ENCODE measurements around the gene SCAMP3.

- TF ChIP-seq CTCF (IDR thresholded peaks at IDR 0.05 in 2 of 3, conservative IDR thresholded peaks at IDR 0.05 in 1 of 3; ENCODE audit: control insufficient read depth in 2 of 3, extremely low read depth in 1 of 3, insufficient read depth in 1 of 3, low read depth in 3 of 3, low read length in 3 of 3) (no peak), PBX3 (IDR thresholded peaks at IDR 0.05; ENCODE audit: insufficient replicate concordance, low read depth, low read length) (no peak), BHLHE40 (IDR thresholded peaks at IDR 0.05; ENCODE audit: borderline replicate concordance in 1 of 2, low read depth in 2 of 2, low read length in 1 of 2) (no peak)
These were observed 16.6 kb upstream of the SCAMP3 start for GRCh38 chr1:155278689-155279160.

All from GM12878 (cell line).